ENCODE measurements around the gene GUCA2A.

The GUCA2A gene

DNA sequence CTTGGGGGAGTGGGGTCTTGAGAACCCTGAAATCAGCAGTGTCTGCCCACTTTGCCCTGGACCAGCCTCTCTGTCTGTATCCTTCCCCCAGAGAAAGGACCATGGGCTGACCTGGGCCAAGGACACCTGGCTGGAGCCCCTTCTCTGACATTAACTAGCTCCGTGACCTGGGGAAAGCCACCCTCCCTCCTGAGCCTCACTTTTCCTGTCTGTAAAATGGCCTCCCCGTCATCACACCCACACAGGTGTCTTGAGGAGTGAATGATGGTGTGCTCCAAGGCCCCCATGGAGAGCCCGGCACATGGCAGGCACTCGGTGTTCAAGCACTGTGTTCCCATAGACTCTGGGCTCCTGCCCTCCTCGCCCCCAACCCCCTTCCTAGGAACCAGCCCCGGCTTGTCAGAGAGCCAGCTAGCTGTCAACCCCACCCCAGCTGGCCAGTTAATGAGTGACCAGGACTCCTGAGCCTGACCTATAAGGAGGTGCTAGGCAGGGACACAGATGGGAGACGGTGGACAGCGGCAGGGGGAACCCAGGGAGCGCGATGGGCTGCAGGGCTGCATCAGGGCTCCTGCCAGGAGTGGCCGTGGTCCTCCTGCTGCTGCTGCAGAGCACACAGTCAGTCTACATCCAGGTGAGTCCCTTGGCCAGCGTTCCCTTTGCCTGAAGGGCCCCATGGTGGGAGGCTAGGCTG lies 11.5 kb downstream of the GUCA2A start, which contains the start of gene GUCA2B:
Gene GUCA2B (plus strand): TSS at position 504 of the 694 bp plus-strand sequence. CDS start 41 bp downstream, at position 545.
- Histone ChIP-seq H3K4me1 (ENCODE audit: control insufficient read depth, insufficient read depth, low read length) (no peaks in the 10 kb centered on the region), H3K9me3 (ENCODE audit: control insufficient read depth, insufficient read depth, low read depth, low read length) (no peaks in the 10 kb centered on the region), H3K27ac (ENCODE audit: low read depth, low read length) (no peak within 1 kb of the TSS), H3K27me3 (ENCODE audit: control insufficient read depth, insufficient read depth, low read length) (peaks cover 6% of the 10 kb centered on the region; the same call in 1 of the 2 replicates), H3K36me3 (ENCODE audit: control insufficient read depth, insufficient read depth, low read length) (no peaks in the 10 kb centered on the region), H3K4me3 (ENCODE audit: low read depth, low read length) (no peak within 1 kb of the TSS), H3K9ac (ENCODE audit: low read length) (no peak within 1 kb of the TSS)

DNA sequence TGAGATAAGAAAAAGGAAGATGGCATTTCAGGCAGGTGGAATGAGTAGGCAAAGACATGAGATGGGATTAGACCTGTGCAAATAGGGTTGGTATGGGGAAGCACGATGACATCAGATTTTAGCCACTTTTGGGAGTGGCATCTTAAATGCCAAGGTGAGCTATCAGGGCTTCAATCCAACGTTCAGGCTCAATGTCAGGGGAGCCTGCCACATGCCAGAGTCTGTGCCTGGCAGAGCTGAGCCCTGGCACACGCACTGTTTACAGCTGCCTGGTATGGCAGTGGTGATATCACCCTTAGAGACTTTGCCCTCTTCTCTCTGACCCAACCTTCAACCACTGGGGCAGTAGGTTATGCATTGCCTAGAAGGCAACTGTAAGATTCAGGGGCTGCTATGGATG lies 12.4 kb downstream of the GUCA2A start:
- no peaks in the 10 kb centered on the region for H3K4me1 ChIP-seq (ENCODE audit: control insufficient read depth, insufficient read depth, low read length)
- H3K9me3 ChIP-seq (ENCODE audit: control insufficient read depth, insufficient read depth, low read depth, low read length): no peaks in the 10 kb centered on the region
- no peak overlapping the region for H3K9ac ChIP-seq (ENCODE audit: low read length)
- H3K4me3 ChIP-seq (ENCODE audit: low read depth, low read length): no peak overlapping the region
- H3K36me3 ChIP-seq (ENCODE audit: control insufficient read depth, insufficient read depth, low read length): no peaks in the 10 kb centered on the region
- no peak overlapping the region for H3K27ac ChIP-seq (ENCODE audit: low read depth, low read length)
- H3K27me3 ChIP-seq (ENCODE audit: control insufficient read depth, insufficient read depth, low read length): peaks cover 11% of the 10 kb centered on the region; the same call in 1 of the 2 replicates

DNA sequence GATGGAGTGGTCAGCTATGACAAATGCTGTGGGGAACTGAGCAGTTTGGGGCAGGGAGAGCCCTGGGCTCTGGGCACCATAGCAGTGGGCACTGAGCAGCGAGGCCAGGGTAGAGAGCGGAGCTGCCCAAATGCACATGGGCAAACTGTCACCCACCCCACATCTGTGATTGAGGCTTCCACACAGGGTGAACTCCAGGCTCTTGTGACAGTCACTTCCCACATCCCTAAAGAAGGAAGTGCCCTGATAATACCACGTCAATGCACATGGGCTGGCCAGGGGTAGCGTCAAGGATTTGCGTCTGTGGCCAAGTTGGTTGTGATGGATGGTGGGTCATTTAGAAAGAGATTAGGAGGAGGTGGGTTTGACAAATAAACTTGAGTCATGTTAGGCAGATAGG lies 13.9 kb downstream of the GUCA2A start:
- no peak overlapping the region for H3K4me3 ChIP-seq (ENCODE audit: low read depth, low read length)
- H3K27me3 ChIP-seq (ENCODE audit: control insufficient read depth, insufficient read depth, low read length): peaks cover 11% of the 10 kb centered on the region; the same call in 1 of the 2 replicates
- no peaks in the 10 kb centered on the region for H3K4me1 ChIP-seq (ENCODE audit: control insufficient read depth, insufficient read depth, low read length)
- H3K9ac ChIP-seq (ENCODE audit: low read length): no peak overlapping the region
- H3K36me3 ChIP-seq (ENCODE audit: control insufficient read depth, insufficient read depth, low read length): no peaks in the 10 kb centered on the region
- no peaks in the 10 kb centered on the region for H3K9me3 ChIP-seq (ENCODE audit: control insufficient read depth, insufficient read depth, low read depth, low read length)
- no peak overlapping the region for H3K27ac ChIP-seq (ENCODE audit: low read depth, low read length)

DNA sequence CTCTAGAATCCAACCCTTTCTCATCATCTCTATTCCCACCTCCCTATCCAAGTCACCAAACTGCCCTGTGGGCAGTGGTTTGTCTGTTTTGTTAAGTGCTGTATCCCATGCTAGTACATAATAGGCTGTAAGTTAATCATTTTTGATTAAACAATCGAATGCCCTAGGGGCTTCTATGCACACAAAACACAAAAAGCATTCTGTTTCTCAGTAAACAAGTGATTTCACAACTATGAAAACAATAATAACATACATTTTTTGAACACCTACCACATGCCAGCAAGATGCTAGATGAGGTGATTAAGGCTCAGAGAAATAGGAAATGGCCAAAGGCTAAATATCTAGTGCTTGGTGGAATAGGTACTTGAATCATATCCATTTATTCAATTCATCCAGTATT lies 16.4 kb downstream of the GUCA2A start:
- Histone ChIP-seq H3K27me3 (ENCODE audit: control insufficient read depth, insufficient read depth, low read length) (peaks cover 19% of the 10 kb centered on the region), H3K9me3 (ENCODE audit: control insufficient read depth, insufficient read depth, low read depth, low read length) (no peaks in the 10 kb centered on the region), H3K4me1 (ENCODE audit: control insufficient read depth, insufficient read depth, low read length) (no peaks in the 10 kb centered on the region), H3K36me3 (ENCODE audit: control insufficient read depth, insufficient read depth, low read length) (no peaks in the 10 kb centered on the region), H3K9ac (ENCODE audit: low read length) (no peak overlapping the region), H3K4me3 (ENCODE audit: low read depth, low read length) (no peak overlapping the region), H3K27ac (ENCODE audit: low read depth, low read length) (no peak overlapping the region)

DNA sequence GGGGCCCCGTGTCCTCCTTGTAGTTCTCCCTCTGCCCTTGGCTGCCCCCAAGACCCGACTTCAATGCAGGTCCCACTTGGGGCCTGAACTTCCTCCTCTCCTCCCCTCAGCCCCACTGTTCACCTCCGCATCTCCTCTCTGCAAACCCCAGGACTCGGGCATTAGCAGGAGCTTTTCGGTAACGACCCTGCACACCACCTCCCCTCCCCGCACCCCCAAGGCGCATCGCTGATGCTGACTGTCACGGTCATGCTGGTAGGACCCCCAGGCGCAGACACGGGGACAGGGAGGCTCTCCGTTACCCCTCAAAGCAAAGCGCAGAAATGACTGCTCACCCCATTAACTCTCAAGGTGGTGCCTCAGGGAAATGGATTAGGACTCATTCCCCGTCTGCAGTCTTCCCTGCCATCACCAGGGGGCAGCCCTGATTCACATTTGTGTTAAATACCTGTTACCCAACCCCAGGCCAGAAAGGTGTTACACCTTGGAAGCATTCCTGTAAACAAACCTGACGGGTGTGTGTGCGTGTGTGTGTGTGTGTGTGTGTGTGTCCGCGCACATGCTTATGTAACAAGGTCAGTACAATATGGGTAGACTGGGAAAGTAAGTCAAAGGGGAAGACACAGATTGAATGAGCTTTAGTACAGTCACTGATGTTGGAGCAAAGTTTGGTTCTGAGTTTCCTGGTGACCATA lies 17.8 kb downstream of the GUCA2A start:
- Histone ChIP-seq H3K4me1 (ENCODE audit: control insufficient read depth, insufficient read depth, low read length) (no peaks in the 10 kb centered on the region), H3K9me3 (ENCODE audit: control insufficient read depth, insufficient read depth, low read depth, low read length) (no peaks in the 10 kb centered on the region), H3K27ac (ENCODE audit: low read depth, low read length) (no peak overlapping the region), H3K27me3 (ENCODE audit: control insufficient read depth, insufficient read depth, low read length) (peaks cover 20% of the 10 kb centered on the region), H3K9ac (ENCODE audit: low read length) (no peak overlapping the region), H3K4me3 (ENCODE audit: low read depth, low read length) (no peak overlapping the region), H3K36me3 (ENCODE audit: control insufficient read depth, insufficient read depth, low read length) (no peaks in the 10 kb centered on the region)

DNA sequence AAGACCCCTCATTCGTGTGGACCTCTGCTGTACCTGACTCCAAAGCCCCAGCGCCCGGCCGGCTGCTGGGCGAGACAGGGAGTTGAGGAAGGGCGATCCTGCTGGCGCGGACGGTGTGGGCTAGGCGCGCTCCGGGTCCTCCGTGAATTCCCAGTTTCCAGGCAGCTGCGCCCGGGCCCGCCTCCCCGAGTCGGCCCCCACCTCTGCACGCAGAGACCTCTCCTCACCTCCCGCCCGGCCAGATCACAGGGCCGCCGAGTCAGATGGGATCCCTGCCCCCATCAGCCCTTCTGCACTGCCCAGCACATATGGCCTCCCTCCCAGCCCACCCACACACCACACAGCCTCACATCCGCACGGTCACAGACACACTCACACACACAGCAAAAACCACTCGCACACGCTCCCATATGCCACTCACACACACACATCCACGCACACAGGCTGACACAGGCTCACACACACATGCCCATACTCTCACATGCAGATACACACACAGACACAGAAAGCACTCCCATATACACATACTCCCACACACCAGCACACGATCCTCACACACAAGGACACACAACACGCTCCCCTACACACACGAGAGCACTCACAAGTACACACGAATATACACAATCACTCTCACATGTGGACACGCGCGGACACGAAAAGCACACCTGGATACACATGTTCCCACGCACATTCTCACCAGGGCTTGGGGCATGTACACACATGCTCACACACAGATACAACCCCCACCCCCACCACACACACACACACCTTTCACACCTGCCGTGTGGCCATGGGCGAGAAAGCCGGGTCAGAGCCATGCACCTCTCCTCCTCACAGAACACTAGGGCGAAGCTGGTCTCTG lies 18.6 kb downstream of the GUCA2A start:
- H3K36me3 ChIP-seq (ENCODE audit: control insufficient read depth, insufficient read depth, low read length): no peaks in the 10 kb centered on the region
- H3K9ac ChIP-seq (ENCODE audit: low read length): no peak overlapping the region
- no peak overlapping the region for H3K27ac ChIP-seq (ENCODE audit: low read depth, low read length)
- H3K4me3 ChIP-seq (ENCODE audit: low read depth, low read length): no peak overlapping the region
- no peaks in the 10 kb centered on the region for H3K9me3 ChIP-seq (ENCODE audit: control insufficient read depth, insufficient read depth, low read depth, low read length)
- no peaks in the 10 kb centered on the region for H3K4me1 ChIP-seq (ENCODE audit: control insufficient read depth, insufficient read depth, low read length)
- peaks cover 20% of the 10 kb centered on the region for H3K27me3 ChIP-seq (ENCODE audit: control insufficient read depth, insufficient read depth, low read length)

DNA sequence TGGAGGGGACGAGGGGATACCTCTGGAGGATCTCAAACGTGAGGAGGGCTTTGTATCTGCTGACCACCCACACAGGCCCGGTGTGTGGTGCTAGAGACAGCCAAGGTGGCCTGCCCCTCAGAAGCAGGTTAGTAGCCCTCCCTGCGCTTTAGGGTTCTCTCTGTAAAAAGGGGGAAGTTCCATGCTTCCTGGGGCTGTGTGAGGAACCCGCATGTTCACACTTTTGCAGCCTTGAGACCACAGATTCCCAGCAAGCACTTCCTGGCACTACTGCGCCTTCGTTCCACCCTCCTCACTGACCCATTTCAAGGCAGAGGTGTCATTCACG lies 19.2 kb downstream of the GUCA2A start:
- Histone ChIP-seq H3K27ac (ENCODE audit: low read depth, low read length) (no peak overlapping the region), H3K4me1 (ENCODE audit: control insufficient read depth, insufficient read depth, low read length) (no peaks in the 10 kb centered on the region), H3K36me3 (ENCODE audit: control insufficient read depth, insufficient read depth, low read length) (no peaks in the 10 kb centered on the region), H3K9me3 (ENCODE audit: control insufficient read depth, insufficient read depth, low read depth, low read length) (no peaks in the 10 kb centered on the region), H3K27me3 (ENCODE audit: control insufficient read depth, insufficient read depth, low read length) (peaks cover 15% of the 10 kb centered on the region), H3K9ac (ENCODE audit: low read length) (no peak overlapping the region), H3K4me3 (ENCODE audit: low read depth, low read length) (no peak overlapping the region)

DNA sequence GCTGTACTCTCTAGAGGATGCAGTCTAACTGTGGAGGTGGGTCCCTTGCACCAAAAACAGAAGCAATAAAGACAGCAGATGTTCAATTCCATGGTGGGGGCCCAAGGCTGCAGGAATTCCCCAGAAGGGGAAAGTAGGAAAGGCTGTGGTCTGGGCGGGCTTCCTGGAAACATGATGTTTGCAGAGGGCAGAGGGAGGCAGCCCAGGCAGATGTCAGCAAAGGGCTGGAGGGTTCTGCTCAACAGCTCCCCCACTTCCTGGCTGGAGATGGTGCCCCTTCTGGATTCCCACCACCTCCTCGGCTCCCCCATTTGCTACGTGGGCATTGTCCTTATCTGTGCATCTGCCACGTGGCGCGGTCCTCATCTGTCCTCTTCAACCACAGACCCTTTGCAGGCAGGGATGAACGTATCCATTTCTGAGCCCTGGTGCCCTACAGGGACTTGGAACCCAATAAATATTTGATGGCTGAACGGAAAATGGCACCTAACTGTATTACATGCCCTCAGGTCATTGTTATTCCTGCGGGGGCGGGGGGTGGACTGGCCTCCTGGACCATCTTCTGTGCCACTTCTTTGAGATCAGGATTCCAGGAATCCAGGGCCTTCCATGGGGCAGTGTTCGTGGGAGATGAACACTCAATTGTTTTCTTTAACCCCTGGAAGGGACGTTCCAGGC lies 19.7 kb downstream of the GUCA2A start:
- Histone ChIP-seq H3K27ac (ENCODE audit: low read depth, low read length) (no peak overlapping the region), H3K9me3 (ENCODE audit: control insufficient read depth, insufficient read depth, low read depth, low read length) (no peaks in the 10 kb centered on the region), H3K36me3 (ENCODE audit: control insufficient read depth, insufficient read depth, low read length) (no peaks in the 10 kb centered on the region), H3K27me3 (ENCODE audit: control insufficient read depth, insufficient read depth, low read length) (peaks cover 14% of the 10 kb centered on the region), H3K4me3 (ENCODE audit: low read depth, low read length) (no peak overlapping the region), H3K4me1 (ENCODE audit: control insufficient read depth, insufficient read depth, low read length) (no peaks in the 10 kb centered on the region), H3K9ac (ENCODE audit: low read length) (no peak overlapping the region)

DNA sequence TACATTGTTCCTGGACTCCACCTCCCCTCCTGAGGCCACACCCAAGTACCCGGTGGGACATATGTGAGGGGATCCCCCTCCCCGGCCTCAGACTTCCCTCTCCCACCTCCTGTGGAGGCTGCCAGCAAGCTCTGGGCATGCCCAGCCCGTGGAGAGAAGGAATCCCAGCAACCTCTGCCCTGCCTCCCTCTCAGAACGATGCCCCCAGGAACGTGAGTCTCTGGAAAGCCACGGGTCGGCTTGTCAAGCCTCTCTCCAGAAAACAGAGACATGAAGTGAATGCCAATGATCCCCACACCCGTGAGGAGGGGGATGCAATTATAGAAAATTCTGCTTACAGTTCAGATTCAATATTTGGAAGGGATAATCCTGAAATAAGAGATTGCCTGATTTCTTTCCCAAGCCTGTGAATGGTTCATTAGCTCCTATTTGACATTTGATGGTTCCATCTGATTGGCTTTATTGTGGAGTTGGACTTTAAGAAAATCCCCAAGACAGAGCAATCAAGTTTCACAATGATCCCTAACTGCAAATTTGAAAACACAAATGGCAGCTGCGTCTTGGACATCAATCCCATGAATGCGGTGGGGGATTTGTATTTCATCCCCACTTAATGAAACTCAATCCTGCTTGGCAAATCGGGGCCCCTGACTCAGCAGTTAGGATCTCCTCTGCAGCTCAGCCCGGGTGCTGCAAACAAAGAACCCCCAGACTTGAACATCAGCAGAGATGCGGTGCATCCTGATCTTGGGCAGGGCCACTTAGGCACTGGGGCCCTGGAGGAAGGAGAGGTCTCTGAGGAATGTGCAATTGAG lies 20.4 kb downstream of the GUCA2A start:
- Histone ChIP-seq H3K27ac (ENCODE audit: low read depth, low read length) (no peak overlapping the region), H3K4me3 (ENCODE audit: low read depth, low read length) (no peak overlapping the region), H3K9me3 (ENCODE audit: control insufficient read depth, insufficient read depth, low read depth, low read length) (no peaks in the 10 kb centered on the region), H3K27me3 (ENCODE audit: control insufficient read depth, insufficient read depth, low read length) (peaks cover 14% of the 10 kb centered on the region), H3K4me1 (ENCODE audit: control insufficient read depth, insufficient read depth, low read length) (no peaks in the 10 kb centered on the region), H3K36me3 (ENCODE audit: control insufficient read depth, insufficient read depth, low read length) (no peaks in the 10 kb centered on the region), H3K9ac (ENCODE audit: low read length) (no peak overlapping the region)

Measured in HUES6 (cell line).